CD4-positive, alpha-beta T cell treated with Interferon alpha-2 for 1 hour (primary cell): ENCODE results near the gene SLC39A11.
"Not testable (repeated sequence)": the region's sequence is repeated elsewhere in the genome, so short reads cannot be mapped to it uniquely, and the experiment has no call there.

Experiments used
- DNase-seq, 2 donors: peaks; one replicate each; pipeline ENCODE4 v3.0.0-alpha.2; 2020 to 2022

The SLC39A11 gene, protein sequence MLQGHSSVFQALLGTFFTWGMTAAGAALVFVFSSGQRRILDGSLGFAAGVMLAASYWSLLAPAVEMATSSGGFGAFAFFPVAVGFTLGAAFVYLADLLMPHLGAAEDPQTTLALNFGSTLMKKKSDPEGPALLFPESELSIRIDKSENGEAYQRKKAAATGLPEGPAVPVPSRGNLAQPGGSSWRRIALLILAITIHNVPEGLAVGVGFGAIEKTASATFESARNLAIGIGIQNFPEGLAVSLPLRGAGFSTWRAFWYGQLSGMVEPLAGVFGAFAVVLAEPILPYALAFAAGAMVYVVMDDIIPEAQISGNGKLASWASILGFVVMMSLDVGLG

DNA sequence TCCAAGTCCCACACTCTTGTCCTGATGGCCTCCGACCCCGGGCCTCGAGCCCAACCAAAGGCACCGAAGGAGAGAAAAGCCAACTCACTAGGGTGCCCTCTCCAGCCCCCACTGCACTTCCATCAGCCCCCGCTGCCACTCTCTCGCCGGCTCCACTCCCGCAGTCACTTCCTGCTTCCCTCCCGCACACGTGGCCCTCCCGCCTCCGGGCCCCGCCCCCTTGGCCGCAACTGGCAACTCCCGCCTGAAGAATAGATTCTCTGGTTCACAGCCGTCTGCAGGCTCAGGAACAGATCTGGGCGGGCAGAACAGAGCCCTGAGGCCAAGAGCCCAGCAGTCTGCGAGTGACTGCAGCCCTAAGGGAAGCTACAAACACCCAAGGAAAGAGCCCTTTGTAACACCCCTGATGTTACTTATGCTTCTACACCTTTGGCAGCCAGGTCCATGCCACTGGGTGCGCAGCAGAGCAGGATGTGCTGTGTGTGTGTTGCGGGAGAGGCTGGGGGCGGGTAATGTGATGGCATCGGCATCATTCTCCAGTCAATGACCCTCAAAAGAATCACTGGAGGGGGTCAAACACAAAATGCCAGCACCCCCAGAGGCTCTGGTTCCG lies at the start of gene SLC39A11:
TSS of gene SLC39A11 (minus strand) at position 166 of the 613 bp plus-strand sequence. CDS start 3,924 bp downstream, outside the sequence.
- DNase-seq, result peak; percentile 88 to 91

DNA sequence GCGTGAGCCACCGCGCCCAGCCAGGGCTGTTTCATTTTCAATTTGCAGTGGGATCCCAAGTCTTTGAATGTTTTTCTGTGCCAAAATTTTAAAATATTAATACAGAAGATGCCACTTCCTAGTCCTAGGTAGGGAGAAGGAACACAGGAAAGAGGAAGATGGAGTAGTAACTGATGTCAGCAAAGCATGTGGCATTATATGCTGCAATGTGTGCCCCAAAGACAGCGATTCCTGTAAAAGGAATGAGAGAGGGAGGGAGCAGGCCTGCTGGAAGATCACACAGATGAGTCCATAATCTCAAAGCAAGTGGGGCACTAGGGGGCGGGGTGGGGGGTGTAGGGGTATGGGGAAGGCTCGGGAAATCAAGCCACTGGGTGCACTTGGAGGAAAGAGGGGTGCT lies 48.9 kb upstream of the SLC39A11 start:
- peak in 1 of 2 donors; percentile 40 for DNase-seq

DNA sequence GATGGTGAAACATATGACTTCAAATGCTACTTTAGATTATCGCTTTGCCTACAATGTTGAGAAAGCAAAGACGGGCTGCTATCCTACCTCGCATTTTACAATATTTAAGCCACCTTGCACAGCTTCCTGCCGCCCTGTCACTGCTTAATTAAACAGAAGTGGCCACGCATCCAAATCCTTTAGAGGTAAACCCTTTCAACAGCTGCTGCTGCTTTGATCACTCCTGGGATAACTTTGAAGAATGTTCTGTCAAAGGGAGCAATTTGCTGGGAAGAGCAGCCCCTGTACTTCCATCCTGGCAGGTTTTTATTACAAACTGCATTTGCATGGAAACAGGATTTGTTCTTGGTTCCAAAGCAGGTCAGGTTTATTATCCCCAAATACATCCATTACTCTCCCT lies 48.1 kb upstream of the SLC39A11 start:
- DNase-seq, result no peak

DNA sequence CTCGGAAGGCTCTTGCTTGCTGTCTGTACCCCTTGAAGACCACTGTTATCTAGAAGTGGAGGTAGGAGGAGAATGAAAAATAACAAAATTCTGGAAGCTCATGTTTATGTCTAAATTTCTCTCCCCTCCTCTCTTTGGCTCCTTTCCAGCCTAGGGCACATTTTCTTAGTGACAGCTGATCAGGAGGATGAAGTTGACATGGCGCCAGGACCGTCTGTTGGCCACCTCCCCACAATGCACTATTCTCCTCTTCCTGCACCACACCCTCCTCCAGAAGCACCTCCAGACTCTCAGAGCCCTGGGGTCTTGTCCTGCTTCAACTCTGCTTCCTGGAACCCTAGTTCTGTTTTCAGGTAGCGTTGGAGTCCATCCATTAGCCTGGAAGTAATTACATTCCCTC lies 46.8 kb upstream of the SLC39A11 start:
- no peak for DNase-seq

DNA sequence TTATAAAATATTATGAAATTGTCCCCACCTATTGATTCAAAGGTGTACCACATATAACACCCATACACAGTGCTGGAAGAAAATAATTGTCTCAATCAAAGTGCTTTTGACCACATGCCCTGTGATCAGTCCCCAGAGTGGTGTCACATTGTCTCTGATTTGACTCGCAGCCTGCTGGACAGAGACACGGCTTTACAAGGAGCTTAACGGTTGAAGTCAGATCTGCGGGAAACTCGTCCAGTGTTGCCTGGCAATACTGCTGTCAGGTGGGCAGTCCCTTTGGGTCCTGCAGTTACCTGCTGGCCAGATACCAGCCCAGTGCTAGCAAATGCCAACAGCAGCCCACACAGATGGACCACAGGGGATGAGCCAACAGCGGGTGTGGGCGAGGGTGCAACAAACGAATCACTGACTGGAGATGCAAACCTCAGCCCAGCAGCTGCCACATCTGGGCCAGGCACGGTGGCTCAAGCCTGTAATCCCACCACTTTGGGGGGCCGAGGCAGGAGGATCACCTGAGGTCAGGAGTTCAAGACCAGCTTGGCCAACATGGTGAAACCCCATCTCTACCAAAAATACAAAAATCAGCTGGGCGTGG lies 46.2 kb upstream of the SLC39A11 start:
- DNase-seq, result no peak

DNA sequence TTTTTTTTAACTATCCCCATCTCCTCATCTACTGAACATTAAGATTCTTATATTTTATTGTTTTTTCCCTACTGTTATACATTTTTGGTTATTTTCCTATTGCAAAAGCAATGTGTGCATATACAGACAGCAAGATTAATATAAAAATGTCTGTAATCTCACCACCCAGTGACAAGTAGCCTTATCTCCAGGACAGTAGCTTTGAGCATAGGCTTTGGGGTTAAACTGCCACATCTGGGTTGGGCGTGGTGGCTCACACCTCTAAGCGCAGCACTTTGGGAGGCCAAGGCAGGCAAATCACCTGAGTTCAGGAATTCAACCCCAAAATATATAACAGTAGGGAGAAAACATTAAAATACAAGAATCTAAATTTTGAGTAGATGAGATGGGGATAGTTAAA lies 44.9 kb upstream of the SLC39A11 start:
- no peak for DNase-seq

DNA sequence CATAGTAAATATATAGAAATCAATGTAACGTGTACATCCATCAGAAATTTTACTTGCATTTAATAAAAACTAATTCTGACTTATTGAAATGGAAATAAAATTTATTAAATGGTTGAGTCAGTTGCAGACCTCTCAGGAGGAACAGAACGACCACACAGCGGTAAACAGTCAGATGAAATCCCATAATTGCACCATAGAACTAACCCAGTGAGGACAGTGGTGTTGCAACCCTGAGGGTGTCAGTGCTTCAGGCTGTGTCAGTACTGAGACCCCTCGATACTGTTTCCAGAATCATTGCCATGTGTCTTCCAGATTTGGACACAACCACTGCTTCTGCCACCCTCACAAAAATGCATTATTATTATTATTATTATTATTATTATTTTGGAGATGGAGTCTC lies 43.3 kb upstream of the SLC39A11 start:
- DNase-seq, result no peak

DNA sequence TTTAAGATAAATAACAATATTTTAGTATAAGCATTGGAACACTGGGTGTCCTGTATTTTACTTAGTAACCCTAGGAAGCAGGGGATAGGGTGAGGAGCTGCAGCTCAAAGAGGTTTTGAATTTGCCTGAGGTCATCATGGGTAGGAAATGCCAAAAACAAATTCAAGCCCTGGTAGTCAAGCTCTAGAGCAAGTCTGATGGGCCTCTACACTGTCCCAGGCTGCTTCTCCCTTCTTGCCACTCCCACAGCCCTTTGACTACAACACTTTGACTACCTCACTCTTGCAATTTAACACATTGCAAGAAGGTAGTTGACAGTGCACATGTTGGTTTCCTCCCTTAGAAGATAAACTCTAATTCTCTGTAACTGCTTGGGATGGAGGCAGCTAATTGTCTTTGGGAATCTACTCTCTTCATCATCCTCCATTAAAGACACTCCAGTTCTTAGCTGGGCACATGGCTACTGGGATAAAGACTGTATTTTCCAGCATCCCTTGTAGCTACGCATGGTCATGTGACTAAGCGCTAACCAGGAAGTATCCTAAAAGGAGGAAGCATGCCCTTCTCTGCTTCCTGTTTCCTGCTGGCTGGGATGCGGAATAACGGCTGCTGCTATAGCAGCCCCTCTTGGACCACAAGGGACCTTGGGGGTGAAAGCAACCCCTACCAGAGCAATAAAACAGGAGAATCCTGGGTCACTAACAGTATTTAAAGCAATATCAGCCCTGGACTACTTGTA lies 41.6 kb upstream of the SLC39A11 start:
- DNase-seq, result no peak

DNA sequence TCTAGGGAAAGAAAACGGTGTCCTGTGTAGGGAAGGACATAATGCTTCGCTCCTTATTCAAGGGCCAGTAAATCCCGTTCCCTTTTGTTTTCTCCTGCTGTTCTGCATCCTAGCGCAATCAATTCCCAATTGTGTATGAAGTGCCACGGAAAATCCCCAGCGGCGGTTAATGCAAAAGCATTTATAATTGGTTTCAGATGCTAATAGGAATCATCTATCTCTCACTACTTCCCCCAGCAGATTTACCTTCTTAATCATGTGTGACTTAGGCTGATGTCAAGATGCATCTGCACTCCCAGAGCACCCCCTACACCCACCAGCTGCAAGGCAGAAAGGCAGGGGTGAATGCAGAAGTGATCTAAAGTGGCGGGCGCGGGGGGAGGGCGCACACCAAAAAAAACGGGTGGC lies 39.6 kb upstream of the SLC39A11 start:
- DNase-seq, result peak in 1 of 2 donors; percentile 31

DNA sequence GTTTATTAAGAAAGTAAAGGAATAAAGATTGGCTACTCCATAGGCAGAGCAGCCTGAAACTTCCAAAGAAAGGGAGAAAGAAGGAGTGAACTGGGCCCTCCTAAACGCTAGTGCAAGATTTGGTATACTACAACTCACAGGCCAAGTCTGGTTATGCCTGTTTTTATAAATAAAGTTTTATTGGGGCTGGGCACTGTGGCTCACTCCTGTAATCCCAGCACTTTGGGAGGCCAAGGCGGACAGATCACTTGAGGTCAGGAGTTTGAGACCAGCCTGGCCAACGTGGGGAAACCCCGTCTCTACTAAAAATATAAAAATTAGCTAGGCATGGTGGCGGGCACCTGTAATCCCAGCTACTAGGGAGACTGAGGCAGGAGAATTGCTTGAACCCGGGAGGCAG lies 39.0 kb upstream of the SLC39A11 start:
- not testable (repeated sequence) for DNase-seq

DNA sequence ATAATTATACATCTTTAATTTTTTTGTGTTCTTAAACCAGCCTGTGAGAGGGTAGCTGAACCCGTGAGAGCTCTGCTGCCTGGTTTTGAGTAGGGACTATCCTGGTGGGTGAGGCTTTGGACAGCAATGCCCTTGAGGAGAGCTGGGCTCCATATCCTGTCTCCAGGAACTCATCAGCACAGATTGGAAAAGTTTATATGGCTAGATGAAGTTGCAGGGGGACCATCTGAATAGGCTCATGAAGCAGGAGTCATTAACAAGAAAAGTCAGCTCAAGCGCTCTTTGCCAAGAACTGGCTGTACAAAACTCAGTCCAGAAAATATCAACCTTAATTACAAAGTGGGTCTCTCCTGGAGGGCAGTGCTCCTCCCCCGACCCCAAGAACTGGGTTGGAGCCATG lies 38.5 kb upstream of the SLC39A11 start:
- no peak for DNase-seq

DNA sequence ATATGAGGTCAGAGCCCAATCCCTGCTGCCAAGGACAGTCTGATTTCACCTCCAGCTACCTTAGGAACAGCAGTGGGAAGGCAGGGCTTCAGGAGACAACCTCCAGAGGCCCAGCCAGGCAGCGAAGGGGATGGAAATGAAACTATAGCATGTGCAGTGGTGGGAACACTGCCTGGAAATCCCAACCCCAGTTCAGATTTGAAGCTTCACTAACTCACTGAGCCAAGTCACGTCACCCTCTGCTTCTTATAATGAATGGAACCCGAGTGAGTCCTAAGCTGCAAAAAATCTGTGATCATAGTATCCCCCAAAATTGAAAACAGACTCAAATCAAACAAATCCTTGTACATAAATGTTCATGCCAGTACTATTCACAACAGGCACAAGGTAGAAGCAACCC lies 36.0 kb upstream of the SLC39A11 start:
- DNase-seq, result no peak

DNA sequence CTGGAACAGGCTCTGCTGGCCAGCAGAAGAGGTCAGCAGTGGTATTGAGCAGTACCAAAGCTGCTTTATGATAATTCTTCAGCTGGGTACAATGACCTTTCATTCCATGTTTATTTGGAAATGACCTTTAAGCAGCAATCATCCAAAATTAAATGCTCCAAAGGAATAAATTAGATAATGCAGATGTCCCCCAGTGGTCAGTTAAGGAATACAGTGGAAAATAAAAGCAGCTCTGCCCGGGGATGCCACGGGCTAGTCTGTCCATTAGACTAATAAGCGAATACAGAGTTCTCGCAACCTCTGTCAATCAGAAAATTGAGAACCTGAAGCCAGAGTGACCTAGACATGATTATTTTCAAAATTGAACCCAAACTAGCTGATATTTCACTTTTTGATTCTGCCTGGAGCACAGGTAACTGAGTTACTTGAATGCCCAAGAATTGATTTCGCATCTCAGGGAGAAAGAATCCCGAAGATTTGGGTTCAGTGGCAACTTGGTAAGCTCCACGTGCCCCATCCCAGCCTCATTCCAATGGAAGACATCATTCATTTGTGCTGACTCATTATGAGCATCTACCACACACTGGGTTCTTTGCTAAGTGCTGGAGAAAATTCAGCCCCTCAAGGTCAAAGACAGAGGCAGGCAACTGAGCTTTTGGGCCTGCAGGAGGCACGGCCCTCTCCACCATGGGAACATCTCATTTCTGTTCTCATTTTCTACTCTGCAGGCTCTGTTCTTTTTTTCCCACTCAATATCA lies 34.4 kb upstream of the SLC39A11 start:
- no peak for DNase-seq

DNA sequence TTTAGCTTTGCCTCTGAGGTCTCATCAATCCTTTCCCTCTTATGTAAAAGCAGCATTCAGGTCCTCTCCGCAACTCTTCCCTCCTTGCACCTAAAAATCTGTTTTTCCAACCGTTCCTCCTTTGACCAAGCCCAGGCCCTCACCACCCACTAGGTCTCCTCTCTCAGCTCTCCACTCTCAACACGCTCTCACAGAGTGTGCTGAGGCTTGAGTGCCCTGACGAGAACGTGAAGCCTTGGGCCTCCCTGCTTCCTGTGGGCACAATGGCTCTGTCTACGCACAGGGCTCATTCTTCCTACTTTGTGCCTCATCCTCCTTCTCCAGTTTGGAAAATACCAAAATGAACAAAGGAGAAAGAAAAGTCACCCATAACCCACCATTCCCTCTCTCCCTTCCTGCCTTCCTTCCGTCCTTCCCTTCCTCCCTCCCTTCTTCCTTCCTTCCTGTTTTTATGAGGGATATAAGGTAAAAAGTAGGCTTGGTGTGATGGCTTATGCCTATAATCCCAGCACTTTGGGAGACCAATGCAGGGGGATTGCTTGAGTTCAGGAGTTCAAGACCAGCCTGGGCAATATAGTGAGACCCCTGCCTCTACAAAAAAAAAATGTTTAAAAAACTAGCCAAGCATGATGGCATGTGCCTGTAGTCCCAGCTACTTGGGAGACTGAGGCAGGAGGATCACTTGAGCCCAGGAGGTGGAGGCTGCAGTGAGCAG lies 31.3 kb upstream of the SLC39A11 start:
- no peak for DNase-seq

DNA sequence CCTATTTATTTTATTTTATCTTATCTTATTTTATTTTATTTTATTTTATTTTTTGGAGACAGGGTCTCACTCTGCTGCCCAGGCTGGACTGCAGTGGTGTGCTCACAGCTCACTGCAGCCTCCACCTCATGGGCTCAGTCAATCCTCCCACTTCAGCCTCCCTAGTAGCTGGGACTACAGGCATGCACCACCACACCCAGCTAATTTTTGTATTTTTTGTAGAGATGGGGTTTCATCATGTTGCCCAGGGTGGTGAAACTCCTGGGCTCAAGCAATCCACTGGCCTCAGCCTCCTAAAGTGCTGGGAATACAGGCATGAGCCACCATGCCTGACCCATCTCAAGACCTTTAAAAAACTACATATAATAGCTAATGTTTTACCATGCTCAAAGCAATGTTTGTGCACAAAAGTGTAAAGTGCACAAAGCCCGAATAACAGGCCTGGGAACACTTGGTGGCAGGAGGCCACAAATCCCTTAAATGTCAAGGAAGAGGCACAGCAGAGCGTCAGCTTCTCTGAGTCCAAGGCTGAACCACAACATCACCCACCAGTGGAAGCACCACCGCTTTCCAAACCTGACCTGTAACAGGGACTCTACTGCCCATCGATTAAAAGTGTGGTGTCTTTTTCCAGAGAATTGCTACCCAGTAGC lies 30.6 kb upstream of the SLC39A11 start:
- DNase-seq, result no peak

DNA sequence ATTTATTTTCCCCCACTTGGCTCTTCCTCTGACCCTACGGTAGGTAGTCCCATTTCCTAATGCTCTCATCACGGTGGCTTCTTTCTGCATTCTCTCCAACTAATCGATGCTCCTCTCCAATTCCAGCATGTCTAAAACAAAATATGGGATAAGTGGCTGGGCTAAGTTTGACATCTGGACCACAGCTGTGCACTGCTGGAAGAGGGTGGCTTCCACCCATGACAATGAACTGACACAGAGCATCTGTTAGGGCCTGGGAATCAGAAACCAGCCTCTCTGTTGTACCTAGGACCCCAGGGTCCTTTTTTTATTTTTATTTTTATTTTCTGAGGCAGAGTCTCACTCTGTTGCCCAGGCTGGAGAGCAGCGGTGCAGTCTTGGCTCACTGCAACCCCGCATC lies 29.0 kb upstream of the SLC39A11 start:
- DNase-seq, result no peak

DNA sequence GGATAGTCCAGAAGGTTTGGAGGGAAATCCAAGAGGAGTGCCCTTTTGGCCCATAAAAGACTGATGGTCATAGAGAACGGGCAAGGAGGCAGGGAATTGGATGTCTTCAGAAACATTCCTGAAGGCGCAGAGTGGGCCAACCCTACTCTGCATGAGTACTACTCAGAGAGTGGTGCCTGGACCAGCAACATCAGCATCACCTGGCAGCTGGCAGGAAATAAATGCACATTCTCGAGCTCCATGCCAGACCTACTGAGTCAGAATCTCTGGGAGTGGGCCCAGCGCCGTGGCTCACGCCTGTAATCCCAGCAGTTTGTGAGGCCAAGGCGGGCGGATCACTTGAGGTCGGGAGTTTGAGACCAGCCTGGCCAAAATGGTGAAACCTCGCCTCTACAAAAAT lies 27.1 kb upstream of the SLC39A11 start:
- no peak for DNase-seq

DNA sequence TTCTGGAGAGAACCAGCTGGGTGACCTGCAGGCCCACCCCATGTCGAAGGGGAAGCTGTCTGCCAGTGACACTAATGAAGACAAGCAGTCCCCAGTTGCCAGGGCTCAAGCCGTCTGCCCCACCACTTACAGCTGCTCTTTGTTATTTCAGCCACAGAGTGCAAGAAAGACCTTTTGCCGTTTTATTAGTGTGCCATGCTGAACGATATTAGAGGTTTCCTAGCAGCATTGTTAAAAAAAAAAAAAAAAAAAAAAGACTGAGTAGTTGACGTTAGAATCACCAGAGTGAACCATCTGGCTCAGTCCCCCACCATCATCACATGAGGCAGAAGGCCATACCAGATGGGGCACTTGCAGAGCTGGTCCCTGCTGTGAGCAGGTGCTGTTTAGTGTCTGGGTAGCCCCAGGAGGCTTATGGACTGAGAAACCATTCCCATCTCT lies 26.5 kb upstream of the SLC39A11 start:
- DNase-seq, result no peak

DNA sequence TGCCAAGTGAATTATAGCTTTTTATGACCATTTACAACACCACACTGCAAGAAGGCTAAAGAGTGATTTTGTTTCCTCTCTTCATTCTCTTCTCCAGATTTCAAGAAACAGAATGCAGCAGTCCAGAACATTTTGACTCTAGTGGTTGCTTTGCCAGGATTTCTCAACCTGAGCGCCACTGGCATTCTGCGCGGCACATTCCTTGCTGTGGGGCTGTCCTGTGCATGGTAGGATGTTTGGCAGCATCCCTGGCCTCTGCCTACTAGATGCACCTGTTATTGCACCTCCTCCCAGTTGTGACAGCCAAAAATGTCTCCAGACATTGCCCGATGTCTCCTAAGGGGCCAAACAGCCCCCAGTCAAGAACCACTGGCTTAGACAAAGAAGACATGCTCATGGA lies 25.7 kb upstream of the SLC39A11 start:
- DNase-seq, result no peak

DNA sequence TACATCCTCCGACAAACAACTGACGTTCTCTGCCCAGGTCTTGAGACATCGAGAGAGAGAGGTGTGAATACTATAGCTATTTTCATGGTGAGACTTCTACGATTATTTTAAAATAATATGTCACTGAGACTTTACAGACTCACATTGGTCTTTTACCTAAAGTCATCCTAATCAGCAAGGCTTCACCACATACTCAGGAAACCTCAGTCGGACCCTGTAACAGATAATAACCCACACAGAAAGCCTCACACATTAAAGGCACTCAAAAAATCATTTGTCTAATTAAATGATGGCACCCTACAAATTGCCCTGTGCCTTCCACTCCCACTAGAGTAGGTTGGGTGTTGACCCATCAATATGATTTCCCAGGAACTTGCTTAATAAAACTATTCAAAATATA lies 19.8 kb upstream of the SLC39A11 start:
- DNase-seq, result no peak

DNA sequence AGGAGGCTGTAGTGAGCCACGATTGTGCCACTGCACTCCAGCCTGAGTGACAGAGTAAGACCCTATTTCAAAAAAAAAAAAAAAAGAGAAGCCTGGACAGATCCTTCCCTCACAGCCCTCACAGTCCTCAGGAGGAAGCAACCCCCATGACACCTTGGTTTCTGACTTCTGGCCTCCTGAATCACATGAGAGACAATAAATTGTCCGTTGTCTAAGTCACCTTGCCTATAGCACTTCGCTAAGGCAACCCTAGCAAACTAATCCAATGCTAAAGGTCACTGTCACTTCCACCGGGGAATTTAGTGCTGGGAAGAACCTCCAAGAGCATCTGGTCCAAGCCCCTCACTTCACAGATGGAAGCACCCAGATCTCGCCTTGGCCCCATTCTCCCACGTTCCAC lies 18.9 kb upstream of the SLC39A11 start:
- DNase-seq, result no peak

DNA sequence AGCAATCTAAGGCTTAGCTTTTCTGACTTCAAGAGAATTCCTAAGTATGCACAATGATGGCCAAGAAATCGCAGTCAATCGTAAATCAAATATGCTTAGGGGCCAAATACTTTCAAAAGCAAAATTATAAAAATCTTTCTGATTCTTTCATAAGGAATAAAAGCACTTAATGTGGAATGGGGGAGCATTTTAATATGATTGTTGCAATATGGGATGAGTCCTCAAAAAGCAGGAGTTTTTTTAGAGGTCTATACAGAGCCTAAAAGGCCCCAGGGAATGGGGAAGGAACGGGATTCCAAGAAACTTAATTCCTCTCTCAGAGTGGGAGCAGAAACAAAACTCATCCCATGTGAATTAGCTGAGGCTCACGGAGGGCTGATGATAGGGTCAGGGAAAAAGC lies 14.7 kb upstream of the SLC39A11 start:
- no peak for DNase-seq
